Sigmoid colon (tissue), 4 donors: ENCODE results near the gene EXOC6B.

Experiments used
- POLR2A ChIP-seq, 2 donors: fragments of 450-650 bp; IDR thresholded peaks; one replicate each; pipeline ENCODE4 v1.6.1; 2016; ENCODE audit warnings: antibody characterized with exemption in 2 of 2, mild to moderate bottlenecking in 2 of 2, moderate library complexity in 2 of 2
- POLR2AphosphoS5 ChIP-seq, 4 donors: sonication (generic); formaldehyde crosslinking; IDR thresholded peaks; one replicate each; pipeline ENCODE4 v1.6.1; 2017; ENCODE audit warnings: antibody characterized with exemption in 4 of 4
- TF ChIP-seq, protein P1 (sequence below), 4 experiments: fragments of 450-650 bp in 3 of 4; fragments of 200-600 bp in 1 of 4; IDR thresholded peaks; one replicate each; pipeline ENCODE4 v1.5.1; 2016 to 2019; ENCODE audit warnings: antibody characterized with exemption in 4 of 4, mild to moderate bottlenecking in 3 of 4, moderate library complexity in 2 of 4

DNA sequence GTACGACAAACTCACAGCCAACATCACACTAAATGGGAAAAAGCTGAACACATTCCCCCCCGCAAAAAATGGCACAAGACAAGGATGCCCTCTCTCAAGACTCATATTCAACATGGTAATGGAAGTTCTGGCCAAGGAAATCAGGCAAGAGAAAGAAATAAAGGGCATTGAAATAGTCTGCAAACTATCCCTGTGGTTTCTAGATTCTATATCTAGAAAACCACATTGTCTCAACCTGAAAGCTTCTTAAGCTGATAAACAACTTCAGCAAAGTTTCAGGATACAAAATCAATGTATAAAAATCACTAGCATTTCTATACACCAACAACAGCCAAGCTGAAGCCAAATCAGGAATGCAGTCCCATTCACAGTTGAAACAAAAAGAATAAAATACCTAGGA, 383.6 kb downstream of the EXOC6B start:
- TF ChIP-seq, protein P1, sequence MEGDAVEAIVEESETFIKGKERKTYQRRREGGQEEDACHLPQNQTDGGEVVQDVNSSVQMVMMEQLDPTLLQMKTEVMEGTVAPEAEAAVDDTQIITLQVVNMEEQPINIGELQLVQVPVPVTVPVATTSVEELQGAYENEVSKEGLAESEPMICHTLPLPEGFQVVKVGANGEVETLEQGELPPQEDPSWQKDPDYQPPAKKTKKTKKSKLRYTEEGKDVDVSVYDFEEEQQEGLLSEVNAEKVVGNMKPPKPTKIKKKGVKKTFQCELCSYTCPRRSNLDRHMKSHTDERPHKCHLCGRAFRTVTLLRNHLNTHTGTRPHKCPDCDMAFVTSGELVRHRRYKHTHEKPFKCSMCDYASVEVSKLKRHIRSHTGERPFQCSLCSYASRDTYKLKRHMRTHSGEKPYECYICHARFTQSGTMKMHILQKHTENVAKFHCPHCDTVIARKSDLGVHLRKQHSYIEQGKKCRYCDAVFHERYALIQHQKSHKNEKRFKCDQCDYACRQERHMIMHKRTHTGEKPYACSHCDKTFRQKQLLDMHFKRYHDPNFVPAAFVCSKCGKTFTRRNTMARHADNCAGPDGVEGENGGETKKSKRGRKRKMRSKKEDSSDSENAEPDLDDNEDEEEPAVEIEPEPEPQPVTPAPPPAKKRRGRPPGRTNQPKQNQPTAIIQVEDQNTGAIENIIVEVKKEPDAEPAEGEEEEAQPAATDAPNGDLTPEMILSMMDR (IDR thresholded peaks at IDR 0.05) = no peak
- TF ChIP-seq POLR2A (IDR thresholded peaks at IDR 0.05) = no peak
- no peak for TF ChIP-seq POLR2AphosphoS5 (IDR thresholded peaks at IDR 0.05)
